ENCODE results near the gene IMMP2L.

GRCh38 chr7:111067251-111067650, 495.0 kb downstream of the IMMP2L start:
- TF ChIP-seq ESRRA (CRISPR knock-in tag; IDR thresholded peaks at IDR 0.05; ENCODE audit: borderline replicate concordance) = no peak
- TF ChIP-seq CTCF (IDR thresholded peaks at IDR 0.05) = no peak
- TF ChIP-seq NFE2L1 (CRISPR knock-in tag; IDR thresholded peaks at IDR 0.05) = no peak
- no peak for TF ChIP-seq TEAD4 (CRISPR knock-in tag; IDR thresholded peaks at IDR 0.05)
- TF ChIP-seq KAT7 (CRISPR knock-in tag; IDR thresholded peaks at IDR 0.05; ENCODE audit: borderline replicate concordance) = no peak
- TF ChIP-seq FOXP1 (CRISPR knock-in tag; IDR thresholded peaks at IDR 0.05; ENCODE audit: borderline replicate concordance) = no peak
- TF ChIP-seq ATF2 (CRISPR knock-in tag; IDR thresholded peaks at IDR 0.05; ENCODE audit: borderline replicate concordance, low read depth) = no peak
- TF ChIP-seq USF1 (CRISPR knock-in tag; IDR thresholded peaks at IDR 0.05) = no peak
- no peak for TF ChIP-seq SMAD3 (CRISPR knock-in tag; IDR thresholded peaks at IDR 0.05; ENCODE audit: borderline replicate concordance)
- TF ChIP-seq ZNF219 (CRISPR knock-in tag; IDR thresholded peaks at IDR 0.05; ENCODE audit: borderline replicate concordance) = no peak
- no peak for TF ChIP-seq ATF3 (CRISPR knock-in tag; conservative IDR thresholded peaks at IDR 0.05)
- TF ChIP-seq GRHL2 (CRISPR knock-in tag; IDR thresholded peaks at IDR 0.05; ENCODE audit: insufficient replicate concordance, severe bottlenecking) = no peak
- TF ChIP-seq STAT6 (CRISPR knock-in tag; conservative IDR thresholded peaks at IDR 0.05; ENCODE audit: low read depth) = no peak
- no peak for TF ChIP-seq USF2 (CRISPR knock-in tag; IDR thresholded peaks at IDR 0.05)

Measured in WTC11 (cell line).